Kasumi-1 (cell line): Measurements from ENCODE around the gene SLC37A3.
"Not testable (repeated sequence)": the region's sequence is repeated elsewhere in the genome, so short reads cannot be mapped to it uniquely, and the experiment has no call there.

Source experiments
- DNase-seq, 2 experiments: peaks; one replicate each; lab custom pipeline; 2025; lab: John Stamatoyannopoulos, UW

Gene SLC37A3, protein sequence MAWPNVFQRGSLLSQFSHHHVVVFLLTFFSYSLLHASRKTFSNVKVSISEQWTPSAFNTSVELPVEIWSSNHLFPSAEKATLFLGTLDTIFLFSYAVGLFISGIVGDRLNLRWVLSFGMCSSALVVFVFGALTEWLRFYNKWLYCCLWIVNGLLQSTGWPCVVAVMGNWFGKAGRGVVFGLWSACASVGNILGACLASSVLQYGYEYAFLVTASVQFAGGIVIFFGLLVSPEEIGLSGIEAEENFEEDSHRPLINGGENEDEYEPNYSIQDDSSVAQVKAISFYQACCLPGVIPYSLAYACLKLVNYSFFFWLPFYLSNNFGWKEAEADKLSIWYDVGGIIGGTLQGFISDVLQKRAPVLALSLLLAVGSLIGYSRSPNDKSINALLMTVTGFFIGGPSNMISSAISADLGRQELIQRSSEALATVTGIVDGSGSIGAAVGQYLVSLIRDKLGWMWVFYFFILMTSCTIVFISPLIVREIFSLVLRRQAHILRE

DNA sequence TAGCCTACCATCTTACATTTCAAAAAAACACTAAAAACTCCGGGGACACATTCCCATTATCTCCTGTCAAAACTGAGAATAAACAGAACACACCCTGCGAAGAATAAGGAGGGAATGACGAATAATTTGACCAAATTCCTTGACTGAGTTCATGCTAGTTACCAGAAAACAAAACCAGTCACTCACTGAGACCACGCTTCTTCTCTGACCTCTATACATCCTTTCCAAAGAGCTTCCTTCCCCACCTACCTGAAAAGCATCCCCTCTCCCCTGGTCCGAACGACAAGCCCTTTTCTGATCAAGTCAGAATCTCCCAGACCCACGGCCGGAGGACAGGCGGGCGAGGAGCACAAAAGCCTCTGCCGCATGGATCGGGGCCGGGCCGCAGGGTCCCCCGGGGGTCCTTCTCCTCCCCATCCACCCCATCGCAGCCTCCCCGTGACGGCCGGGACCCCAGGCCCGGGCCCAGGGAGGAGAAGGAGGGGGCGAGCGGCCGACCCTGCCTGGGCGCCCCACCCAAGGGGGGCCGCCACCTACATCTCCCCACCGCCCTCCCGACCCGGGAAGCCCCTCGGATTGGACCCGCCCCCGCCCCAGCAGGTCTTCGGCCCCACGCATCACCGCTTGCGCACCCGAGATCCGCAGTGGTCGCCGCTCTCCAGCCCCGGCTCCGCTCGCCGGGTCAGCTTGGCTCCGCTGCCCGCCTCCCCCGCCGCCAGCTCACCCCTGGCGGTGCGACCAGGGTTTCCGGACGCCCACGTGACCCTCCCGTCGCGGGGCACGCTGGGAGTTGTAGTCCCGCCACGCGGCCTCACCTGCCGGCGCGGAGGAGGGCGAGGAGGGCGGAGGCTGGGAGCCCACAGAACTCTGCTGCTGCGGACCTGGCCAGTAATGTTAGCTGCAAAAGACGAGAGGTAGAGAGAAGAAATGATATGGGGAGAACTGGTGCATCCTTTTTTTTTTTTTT is at the start of gene SLC37A3:
Gene SLC37A3, minus strand, starts transcription at position 747 of the 967 bp plus-strand sequence. CDS start 16,004 bp downstream, outside the sequence.
- peak; percentile 26 to 30 for DNase-seq

DNA sequence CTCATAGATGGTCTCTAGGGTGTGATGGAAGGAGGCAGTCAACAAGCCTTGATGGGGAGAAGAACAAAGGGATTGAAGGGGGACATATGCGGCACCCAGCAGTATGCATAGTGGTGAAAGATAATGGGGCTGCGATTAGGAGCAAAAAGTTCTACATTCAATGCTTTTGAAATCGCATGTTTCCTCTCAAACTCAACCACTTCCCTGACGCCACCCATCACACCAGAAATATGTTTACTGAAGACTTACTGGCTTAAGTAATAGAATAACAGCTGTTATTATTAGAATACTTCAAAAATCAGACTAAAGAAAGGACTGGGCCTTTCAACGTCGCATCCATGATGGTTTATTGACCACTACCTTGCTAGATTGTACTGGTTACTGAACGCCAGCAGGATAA is 49.5 kb upstream of the SLC37A3 start:
- DNase-seq = no peak

DNA sequence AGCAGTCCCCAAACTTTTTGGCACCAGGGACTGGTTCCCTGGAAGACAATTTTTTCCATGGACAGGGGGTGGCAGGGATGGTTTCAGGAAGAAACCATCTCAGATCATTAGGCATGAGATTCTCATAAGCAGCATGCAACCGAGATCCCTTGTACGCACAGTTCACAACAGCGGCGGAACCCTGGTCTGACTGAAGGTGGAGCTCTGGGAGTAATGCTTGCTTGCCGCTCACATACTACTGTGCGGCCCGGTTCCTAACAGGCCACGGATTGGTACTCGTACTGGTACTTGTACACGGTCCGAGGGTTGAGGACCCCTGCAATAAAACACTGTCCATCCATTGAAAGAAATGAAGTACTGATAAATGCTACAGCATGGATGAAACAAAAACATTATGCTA is 48.1 kb upstream of the SLC37A3 start:
- DNase-seq = no peak

DNA sequence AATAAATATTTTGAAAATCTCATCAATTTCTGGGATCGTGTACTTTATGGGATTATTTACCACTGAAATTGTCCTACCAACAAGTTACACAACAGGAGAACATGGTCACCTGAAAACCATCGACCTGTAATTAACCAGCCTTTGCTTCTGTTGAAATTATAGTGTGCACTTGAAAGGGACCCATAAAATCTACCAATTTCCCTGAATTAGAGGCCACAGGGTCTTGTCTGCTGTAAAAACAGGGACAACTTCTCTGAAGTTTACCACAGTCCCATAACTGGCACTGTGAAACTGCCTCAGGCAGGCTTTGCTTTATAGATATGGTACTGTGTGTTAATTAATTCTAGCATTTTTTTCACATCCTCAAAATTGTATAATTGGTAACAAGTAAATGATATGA is 43.2 kb upstream of the SLC37A3 start:
- no peak for DNase-seq

DNA sequence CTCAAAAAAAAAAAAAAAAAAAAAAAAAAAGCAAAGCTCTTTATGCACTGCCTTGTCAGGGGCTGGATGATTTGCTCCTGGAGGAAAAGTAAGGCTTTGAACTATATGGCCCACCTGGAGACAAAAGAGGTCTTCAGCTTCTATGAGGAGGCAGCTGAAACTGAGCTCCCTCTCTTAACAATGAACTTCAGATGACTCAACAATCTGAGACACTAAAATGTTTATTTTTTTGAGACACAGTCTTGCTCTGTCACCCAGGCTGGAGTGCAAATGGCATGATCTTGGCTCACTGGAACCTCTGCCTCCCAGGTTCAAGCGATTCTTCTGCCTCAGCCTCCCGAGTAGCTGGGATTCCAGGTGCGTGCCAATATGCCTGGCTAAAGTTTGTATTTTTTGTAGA is 42.3 kb upstream of the SLC37A3 start:
- DNase-seq = no peak

DNA sequence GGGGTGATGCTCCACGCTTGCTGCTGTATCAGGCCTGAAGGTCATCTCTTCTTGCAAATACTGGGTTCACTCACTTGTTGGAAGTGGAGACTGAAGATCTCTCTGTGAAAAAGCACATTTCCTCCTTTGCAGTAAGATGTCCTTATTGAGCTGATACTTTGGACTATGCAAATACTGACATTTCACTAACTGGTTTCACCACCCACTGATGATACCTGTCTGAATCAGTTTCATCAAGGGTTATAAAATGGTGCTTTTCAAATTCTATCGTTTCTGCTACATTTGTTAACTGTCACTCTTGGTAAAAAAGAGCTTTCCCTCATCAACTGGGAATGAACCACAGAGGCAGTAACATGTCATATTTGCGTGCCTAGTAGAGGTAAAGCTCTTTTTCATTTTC is 41.0 kb upstream of the SLC37A3 start:
- DNase-seq = no peak

DNA sequence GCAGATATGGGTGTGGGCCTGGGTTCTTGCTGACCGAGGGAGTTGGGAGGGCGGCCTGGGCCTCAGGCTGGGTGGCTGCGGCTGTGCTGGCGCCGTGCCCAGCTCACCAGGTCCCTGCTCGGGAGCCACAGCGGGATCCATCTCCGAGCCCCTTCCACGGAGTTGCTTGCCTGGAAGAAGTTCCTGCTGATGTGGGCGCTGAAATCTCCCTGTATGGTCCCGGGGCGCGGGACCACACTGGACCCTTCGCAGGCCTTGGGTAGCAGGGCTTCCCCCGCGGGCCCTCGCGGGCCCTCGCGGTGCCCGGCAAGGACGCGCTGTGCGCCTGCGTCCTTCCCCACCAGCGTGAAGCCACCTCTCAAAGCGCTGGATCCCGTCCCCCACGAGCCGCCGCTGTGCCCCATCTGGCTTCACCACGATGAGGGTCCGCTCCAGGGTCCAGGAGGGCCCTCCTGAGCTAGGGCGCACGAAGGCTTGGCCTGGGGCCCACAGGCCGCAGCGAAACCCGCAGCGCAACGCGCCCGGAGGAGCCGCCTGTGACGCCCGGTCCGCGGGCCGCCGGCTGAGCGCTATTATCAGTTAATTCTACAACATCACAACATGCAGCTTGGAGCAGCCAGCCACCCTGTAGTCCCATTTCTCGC is 37.0 kb upstream of the SLC37A3 start:
- DNase-seq = no peak

DNA sequence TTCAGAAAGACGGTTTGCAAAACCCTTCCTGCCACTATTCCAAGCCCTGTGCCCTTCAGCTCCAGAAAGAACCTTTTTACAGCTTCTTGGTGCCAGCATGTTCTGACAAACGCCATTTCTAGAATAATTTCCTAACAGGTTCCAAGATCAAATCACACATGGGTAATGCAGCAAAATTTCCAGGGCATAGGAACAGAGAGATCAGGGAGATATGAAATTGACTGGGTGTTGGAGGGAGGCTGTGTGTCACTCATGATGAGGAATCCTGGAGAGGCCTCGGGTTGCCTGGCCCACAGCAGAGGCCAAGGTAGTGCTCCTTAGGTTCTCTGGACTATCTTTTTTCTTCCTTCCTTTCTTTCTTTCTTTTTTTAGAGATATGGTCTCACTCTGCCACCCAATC is 35.1 kb upstream of the SLC37A3 start:
- DNase-seq = no peak

DNA sequence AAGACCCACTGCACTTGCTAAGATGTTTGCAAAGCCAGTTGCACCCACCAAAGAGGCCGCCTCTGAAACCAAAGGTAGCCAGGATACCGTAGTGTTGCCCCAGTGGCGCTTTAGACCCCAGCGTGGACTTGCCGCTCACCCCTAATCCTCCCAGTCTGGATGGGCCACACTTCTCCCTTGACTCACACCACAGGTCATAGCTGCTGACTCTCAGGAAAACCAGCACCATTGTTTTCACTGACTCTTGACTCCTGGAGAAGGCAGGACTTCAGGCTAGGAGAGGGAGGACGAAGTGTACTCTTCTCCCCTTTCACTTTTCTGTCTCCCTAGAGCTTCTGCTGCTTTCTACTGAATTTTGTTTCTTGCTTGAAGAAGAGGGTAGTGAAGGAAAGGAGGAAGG is 27.8 kb upstream of the SLC37A3 start:
- no peak for DNase-seq

DNA sequence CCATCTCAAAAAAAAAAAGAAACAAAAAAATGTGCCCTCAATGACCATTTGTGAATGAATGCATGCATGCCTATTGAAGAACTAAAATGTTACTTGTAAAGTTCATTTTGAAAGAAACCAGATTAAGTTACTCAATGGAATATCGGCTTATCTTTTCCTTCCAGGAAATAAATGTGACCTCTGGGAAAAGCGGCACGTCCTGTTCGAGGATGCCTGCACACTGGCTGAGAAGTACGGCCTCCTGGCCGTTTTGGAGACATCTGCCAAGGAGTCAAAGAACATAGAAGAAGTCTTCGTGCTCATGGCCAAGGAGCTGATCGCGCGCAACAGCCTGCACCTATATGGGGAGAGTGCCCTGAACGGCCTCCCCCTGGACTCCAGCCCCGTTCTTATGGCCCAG is 27.4 kb upstream of the SLC37A3 start:
- DNase-seq = no peak

DNA sequence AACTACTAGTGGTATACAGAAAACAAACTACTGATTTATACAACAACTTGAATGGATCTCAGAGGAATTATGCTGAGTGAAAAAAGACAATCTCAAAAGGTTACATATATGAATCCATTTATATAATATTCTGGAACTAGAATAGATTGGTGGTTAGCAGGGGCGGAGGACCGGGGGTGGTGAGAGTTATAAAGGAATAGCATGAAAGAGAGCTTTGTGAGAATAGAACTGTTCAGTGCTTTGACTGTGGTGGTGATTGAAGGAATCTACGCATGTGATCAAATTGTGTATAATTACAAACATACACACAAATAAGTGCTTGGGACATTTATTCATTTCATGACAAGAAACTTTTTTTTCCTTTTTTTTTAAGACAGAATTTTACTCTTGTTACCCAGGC is 25.2 kb upstream of the SLC37A3 start:
- no peak for DNase-seq

DNA sequence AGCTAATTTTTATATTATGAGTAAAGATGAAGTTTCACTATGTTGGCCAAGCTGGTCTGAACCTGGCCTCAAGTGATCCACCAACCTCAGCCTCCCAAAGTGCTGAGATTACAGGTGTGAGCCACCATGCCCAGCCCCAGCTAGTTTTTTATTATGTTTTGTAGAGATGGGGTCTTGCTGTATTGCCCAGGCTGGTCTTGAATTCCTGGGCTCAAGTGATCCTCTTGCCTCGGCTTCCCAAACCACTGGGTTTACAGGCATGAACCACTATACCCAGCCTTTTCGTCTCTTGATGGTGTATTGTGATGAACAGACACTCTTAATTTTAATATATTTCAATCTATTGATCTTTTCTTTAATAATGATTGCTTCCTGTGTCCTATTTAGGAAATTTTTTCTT is 23.2 kb upstream of the SLC37A3 start:
- DNase-seq = no peak

DNA sequence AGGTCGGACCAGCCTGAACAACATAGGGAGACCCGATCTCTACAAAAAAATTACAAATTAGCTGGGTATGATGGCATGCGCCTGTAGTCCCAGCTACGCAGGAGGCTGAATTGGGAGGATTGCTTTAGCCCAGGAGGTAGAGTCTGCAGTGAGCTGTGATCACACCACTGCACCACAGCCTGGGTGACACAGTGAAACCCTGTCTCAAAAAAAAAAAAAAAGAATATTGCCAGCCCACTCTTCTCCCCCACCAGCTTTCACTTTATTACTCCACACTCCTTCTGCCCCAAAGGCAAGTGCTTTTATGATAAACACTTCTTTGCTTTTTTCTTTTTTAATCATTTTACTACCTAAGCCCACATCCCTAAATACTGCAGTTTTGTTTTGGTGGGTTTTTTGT is 20.3 kb upstream of the SLC37A3 start:
- no peak for DNase-seq

DNA sequence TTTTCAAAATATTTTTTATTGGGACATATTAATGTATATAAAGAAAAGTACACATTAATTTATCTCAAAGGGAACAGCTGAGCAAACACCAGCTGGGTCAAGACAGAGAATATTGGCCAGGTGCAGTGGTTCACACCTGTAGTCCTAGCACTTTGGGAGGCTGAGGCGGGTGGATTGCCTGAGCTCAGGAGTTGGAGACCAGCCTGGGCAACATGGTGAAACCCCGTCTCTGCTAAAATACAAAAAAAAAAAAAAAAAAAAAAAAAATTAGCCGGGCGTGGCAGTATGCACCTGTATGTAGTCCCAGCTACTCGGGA is 19.8 kb upstream of the SLC37A3 start:
- not testable (repeated sequence) for DNase-seq

DNA sequence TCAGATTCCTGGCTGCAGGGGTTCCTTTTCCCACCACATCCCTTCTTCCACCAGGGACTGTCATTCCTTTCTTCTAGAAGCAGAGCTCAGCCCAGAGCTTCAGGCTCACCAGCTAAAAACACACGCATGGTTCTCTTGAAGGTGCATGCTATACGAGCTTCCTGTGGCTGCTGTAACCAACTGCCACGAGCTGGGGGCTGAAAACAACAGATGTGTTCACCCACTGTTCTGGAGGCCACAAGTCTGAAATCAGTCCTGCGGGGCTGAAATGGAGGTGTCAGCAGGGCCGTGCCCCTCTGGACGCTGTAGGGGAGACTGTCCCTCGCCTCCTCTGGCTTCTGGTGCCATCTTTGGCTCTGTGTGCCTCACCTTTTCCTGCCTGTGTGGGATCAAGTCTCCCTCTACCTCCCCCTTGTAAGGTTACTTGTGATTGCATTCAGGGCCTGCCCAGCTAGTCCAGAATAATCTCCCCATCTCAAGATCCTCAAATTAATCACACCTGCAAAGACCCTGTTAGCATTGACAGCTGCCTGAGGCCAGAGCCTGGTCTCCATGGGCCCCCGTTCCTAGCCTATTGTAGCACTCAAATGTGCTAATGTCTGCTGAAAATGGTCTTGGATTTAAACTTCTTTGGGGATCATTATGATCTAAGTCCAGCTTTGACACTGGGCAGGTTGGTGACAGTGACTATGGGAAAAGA is 19.3 kb upstream of the SLC37A3 start:
- DNase-seq = no peak

DNA sequence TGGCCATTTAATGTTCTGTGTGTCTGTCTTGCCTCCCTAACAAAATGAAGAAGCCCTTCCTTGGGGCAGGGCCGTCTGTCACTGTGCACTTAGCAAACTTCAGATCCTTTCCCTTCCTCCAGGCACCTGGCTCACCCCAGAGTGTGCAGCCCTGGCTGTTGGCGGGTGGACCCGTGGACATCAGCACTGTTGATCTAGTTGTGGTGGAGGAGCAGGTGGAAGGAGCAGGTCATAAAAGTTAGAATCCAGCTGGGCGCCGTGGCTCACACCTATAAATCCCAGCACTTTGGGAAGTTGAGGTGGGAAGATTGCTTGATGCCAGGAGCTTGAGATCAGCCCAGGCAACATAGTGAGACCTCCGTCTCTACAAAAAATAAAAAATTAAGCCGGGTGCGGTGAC is 18.2 kb upstream of the SLC37A3 start:
- no peak for DNase-seq

DNA sequence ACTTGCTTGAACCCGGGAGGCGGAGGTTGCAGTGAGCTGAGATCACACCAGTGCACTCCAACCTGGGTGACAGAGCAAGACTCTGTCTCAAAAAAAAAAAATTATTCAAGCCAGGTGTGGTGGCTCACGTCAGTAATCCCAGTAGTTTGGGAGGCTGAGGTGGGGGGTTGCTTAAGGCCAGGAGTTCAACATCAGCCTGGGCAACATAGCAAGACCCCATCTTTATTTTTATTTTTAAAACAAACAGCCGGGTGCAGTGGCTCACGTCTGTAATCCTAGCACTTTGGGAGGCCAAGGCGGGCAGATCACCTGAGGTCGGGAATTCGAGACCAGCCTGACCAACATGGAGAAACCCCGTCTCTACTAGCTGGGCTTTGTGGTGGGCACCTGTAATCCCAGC is 17.5 kb upstream of the SLC37A3 start:
- not testable (repeated sequence) for DNase-seq

DNA sequence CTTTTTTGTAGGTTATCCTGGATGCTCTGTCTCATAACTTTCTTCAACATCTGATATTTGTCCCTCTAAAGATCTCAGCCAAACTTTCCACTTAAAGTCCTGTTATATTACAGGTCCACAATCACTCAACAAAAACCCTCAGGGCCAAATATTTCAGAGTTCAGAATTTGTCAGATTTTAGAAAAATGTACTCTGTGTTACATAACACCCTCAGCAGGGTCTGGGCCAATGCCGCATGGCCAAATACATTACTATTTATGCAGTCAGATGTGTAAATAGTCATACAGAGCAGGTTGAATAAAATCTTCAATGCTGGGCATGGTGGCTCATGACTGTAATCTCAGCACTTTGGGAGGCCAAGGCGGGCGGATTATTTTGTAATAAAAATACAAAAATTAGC is 17.0 kb upstream of the SLC37A3 start:
- DNase-seq = no peak

DNA sequence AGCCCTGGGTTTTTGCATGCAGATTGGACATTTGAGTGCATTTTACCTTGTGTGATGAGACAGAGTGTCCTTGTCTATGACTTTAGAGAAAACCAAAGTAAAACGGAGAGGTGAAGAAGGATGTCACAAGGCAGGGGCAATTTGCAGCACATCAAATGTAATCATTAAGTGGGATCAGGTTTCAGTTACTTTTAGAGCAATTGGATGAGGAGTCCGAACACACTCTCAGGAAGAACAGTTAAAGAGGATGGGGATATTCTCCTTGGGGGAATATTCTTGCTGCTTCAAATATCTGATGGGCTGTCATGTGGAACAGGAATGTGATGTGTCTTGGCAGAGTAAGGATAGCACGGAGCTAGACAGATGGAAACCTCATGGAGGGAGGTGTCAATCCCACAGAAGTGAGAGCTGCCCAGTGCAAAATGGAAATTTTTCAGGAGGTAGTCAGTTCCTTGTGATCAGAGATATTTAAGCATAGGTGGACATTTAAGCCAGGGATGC is 6.3 kb upstream of the SLC37A3 start:
- no peak for DNase-seq

DNA sequence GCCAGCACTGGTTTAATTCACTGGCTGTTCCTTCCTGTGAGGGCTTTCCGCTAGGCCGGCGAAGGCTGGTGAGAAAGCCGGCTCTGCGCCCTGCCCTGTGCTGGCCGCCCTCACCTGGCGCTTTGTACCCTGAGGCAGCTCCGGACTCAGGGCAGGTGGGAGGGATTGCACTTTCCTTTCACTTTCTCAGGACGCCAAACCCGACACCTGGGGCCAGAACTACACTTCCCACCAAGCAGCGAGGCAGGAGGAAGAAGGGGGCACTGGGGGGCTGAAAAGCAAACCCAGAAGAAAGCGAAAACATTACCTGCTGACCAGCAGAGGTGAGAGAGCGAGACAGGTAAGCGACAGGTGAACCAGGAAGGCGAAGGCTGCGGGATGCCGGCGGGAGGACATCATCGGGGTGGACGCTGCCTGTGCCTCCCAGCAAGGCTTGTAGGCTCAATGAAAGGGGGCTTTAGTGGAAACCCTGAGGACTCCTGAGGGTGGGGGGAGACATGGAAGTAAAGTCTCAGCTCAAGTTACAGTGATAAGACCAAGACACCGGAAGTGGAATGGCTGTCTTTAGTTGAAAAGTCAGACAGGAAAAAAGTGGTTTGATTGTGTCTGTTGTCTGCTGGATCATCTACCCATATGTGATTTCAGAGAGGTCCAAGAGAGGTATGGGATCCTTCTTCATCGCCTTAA is 5.7 kb upstream of the SLC37A3 start, which contains the start of gene RAB19:
Gene RAB19, plus strand, starts transcription at position 181 of the 687 bp plus-strand sequence. CDS start 3,589 bp downstream, outside the sequence.
- DNase-seq = no peak
